ENCODE results near the gene SFTPA2.
"Not testable (repeated sequence)": the region's sequence is repeated elsewhere in the genome, so short reads cannot be mapped to it uniquely, and the experiment has no call there.

Gene SFTPA2

DNA sequence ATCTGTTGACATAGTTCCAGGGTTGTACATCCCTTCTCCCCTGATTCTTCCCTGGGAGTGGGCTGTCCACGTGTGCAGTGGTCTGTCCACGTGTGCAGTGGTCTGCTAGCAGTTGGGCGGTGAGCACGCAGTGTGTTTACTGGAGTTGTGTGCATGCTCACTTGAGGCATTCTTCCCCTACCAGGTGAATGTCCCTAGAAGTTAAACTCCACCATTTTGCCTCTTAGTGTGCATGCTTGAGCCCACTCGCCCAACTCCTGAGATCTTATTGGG is 26.4 kb downstream of the SFTPA2 start:
- H3K4me3 ChIP-seq (ENCODE audit: low read length); H3K27me3 ChIP-seq (replicated peaks; ENCODE audit: control insufficient read depth, insufficient read depth, low read length); H3K36me3 ChIP-seq (ENCODE audit: control insufficient read depth, insufficient read depth, low read length, severe bottlenecking); H3K4me1 ChIP-seq (ENCODE audit: control insufficient read depth, insufficient read depth, low read length); DNase-seq (ENCODE audit: low read depth); H3K9me3 ChIP-seq (ENCODE audit: control insufficient read depth, low read length); H3K9ac ChIP-seq (ENCODE audit: low read length): not testable (repeated sequence)

DNA sequence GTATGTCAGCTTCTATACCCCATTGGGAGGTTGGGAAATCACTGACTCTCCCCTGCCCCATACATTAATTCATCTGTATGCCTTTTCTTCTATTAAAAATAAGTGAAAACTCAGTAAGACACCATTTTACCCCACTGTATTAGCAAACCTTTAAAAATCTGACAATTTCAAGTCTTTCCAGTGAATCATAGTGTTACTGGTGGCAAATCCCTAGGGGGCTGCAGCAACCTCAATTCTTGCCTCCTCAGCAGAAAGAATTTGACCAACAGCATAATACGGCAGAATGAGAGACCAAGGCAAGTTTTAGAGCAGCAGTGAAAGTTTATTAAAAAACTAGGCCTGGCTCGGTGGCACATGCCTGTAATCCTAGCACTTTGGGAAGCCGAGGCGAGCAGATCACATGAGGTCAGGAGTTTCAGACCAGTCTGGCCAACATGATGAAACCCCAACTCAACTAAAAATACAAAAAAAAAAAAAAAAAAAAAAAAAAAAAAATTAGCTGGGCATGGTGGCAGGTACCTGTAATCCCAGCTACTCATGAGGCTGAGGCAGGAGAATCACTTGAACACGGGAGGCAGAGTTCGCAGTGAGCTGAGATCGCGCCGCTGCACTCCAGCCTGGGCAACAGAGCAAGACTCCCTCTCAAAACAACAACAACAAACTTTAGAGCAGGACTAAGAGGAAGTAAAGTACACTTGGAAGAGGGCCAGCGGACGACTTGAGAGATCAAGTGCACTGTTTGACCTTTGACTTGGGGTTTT is 26.9 kb downstream of the SFTPA2 start:
- not testable (repeated sequence) for H3K9me3 ChIP-seq (ENCODE audit: control insufficient read depth, low read length); H3K9ac ChIP-seq (ENCODE audit: low read length); H3K4me3 ChIP-seq (ENCODE audit: low read length); H3K4me1 ChIP-seq (ENCODE audit: control insufficient read depth, insufficient read depth, low read length); H3K36me3 ChIP-seq (ENCODE audit: control insufficient read depth, insufficient read depth, low read length, severe bottlenecking); H3K27me3 ChIP-seq (replicated peaks; ENCODE audit: control insufficient read depth, insufficient read depth, low read length)
- DNase-seq (ENCODE audit: low read depth) = peak; percentile 11

GRCh38 chr10:79528261-79528660 is 31.9 kb downstream of the SFTPA2 start:
- not testable (repeated sequence) for H3K27me3 ChIP-seq (replicated peaks; ENCODE audit: control insufficient read depth, insufficient read depth, low read length); H3K4me3 ChIP-seq (ENCODE audit: low read length); H3K9me3 ChIP-seq (ENCODE audit: control insufficient read depth, low read length); H3K36me3 ChIP-seq (ENCODE audit: control insufficient read depth, insufficient read depth, low read length, severe bottlenecking); DNase-seq (ENCODE audit: low read depth); H3K9ac ChIP-seq (ENCODE audit: low read length); H3K4me1 ChIP-seq (ENCODE audit: control insufficient read depth, insufficient read depth, low read length)

DNA sequence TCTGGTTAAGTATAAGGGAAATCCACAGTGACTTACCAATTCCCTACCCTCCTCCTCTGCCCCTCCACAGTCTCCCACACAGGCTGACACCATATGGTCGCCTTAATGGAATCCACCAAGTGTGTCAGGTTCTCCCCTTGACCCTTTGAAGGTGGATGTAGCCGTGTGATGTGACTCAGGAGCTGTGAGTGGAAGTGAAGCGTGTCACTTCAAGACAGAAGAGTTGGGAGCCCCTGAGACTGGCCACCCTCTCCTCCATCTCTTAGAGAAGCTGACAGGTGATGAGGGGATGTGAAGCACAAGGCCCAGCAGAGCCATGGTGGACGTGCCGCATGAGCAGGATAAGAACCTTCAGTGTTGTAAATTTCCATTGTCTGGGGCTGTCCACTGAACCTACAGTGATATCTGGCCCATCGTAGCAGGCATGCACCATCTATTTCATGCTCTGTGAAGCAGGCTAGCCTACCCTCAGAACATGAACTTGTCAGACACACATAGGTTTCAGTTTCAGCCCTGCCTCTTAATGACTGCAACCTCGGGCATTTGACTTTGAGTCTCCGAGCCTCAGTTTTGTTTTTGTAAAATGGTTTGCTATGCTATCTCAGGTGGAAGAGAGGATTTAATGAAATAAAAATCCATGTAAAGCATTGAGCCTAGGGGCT is 35.0 kb downstream of the SFTPA2 start:
- DNase-seq (ENCODE audit: low read depth); H3K27me3 ChIP-seq (replicated peaks; ENCODE audit: control insufficient read depth, insufficient read depth, low read length): not testable (repeated sequence)

DNA sequence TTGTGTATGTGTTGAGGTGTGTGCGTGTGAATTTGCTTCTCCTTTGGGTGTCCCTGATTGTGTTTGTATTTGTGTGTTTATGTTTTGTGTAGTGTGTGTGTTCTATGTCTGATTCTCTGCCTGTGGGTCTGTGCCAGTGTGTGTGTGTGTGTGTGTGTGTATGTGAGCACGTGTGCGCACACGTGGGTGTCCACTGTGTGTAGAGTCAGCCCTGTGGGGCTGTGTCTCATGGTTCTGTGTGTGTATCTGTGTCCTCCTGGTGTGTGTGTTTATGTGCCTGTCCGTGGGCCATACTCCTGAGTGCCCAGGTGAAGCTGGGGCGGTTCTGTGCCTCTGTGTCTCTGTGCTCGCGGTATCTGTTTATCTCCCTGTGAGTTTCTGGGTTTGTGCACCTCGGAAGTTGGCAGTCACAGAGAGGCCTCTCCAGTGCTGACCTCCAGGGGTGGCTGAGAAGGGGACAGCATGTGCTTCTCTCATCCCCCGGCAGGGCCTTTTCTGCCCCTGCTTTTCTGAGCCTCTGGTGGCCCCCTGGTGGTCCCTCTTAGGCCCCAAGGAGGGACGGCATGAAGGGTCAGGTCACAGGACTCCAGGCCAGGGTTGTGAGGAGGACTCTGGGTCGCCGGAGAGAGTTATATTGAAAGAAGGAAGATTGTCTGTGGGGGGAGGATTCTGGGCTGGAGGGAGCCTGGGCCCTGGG is 36.9 kb downstream of the SFTPA2 start:
- not testable (repeated sequence) for H3K36me3 ChIP-seq (ENCODE audit: control insufficient read depth, insufficient read depth, low read length, severe bottlenecking); H3K27me3 ChIP-seq (replicated peaks; ENCODE audit: control insufficient read depth, insufficient read depth, low read length); H3K4me1 ChIP-seq (ENCODE audit: control insufficient read depth, insufficient read depth, low read length); H3K9me3 ChIP-seq (ENCODE audit: control insufficient read depth, low read length); H3K9ac ChIP-seq (ENCODE audit: low read length); H3K4me3 ChIP-seq (ENCODE audit: low read length); DNase-seq (ENCODE audit: low read depth)

More for the DNA sequence above, 35.0 kb downstream of the SFTPA2 start:
- not testable (repeated sequence) for H3K36me3 ChIP-seq (ENCODE audit: control insufficient read depth, insufficient read depth, low read length, severe bottlenecking); H3K4me1 ChIP-seq (ENCODE audit: control insufficient read depth, insufficient read depth, low read length); H3K9ac ChIP-seq (ENCODE audit: low read length); H3K4me3 ChIP-seq (ENCODE audit: low read length); H3K9me3 ChIP-seq (ENCODE audit: control insufficient read depth, low read length)

- H3K4me3 ChIP-seq (ENCODE audit: low read length); H3K27me3 ChIP-seq (replicated peaks; ENCODE audit: control insufficient read depth, insufficient read depth, low read length); H3K9me3 ChIP-seq (ENCODE audit: control insufficient read depth, low read length); H3K4me1 ChIP-seq (ENCODE audit: control insufficient read depth, insufficient read depth, low read length); DNase-seq (ENCODE audit: low read depth); H3K9ac ChIP-seq (ENCODE audit: low read length); H3K36me3 ChIP-seq (ENCODE audit: control insufficient read depth, insufficient read depth, low read length, severe bottlenecking): not testable (repeated sequence)
These were observed 37.7 kb downstream of the SFTPA2 start for GRCh38 chr10:79522464-79522863.

GRCh38 chr10:79521751-79522150 is 38.5 kb downstream of the SFTPA2 start:
- H3K36me3 ChIP-seq (ENCODE audit: control insufficient read depth, insufficient read depth, low read length, severe bottlenecking); H3K27me3 ChIP-seq (replicated peaks; ENCODE audit: control insufficient read depth, insufficient read depth, low read length); DNase-seq (ENCODE audit: low read depth); H3K4me3 ChIP-seq (ENCODE audit: low read length); H3K9ac ChIP-seq (ENCODE audit: low read length); H3K4me1 ChIP-seq (ENCODE audit: control insufficient read depth, insufficient read depth, low read length); H3K9me3 ChIP-seq (ENCODE audit: control insufficient read depth, low read length): not testable (repeated sequence)

DNA sequence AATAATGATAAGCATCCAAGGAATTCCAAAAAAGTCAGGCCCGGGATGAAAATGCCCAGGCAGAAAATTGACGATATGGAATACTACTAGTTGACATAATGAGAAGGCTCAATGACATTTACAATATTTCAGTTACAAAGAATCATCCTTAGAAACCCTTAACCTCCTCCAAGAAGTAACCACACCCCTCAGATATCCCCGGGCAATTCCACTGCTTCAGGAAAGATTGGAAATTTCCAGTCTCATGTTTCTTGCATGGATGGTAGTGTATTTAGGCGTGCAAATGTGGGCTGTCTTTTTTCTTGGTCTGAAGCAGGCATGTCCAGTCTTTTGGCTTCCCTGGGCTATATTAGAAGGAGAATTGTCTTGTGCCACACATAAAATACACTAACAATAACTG is 42.6 kb downstream of the SFTPA2 start:
- H3K36me3 ChIP-seq (ENCODE audit: control insufficient read depth, insufficient read depth, low read length, severe bottlenecking); H3K27me3 ChIP-seq (replicated peaks; ENCODE audit: control insufficient read depth, insufficient read depth, low read length); H3K9ac ChIP-seq (ENCODE audit: low read length); H3K4me1 ChIP-seq (ENCODE audit: control insufficient read depth, insufficient read depth, low read length); H3K4me3 ChIP-seq (ENCODE audit: low read length); H3K9me3 ChIP-seq (ENCODE audit: control insufficient read depth, low read length); DNase-seq (ENCODE audit: low read depth): not testable (repeated sequence)

GRCh38 chr10:79516532-79517205 is 43.5 kb downstream of the SFTPA2 start:
- peak; percentile 29 for DNase-seq (ENCODE audit: low read depth)
- not testable (repeated sequence) for H3K4me1 ChIP-seq (ENCODE audit: control insufficient read depth, insufficient read depth, low read length); H3K36me3 ChIP-seq (ENCODE audit: control insufficient read depth, insufficient read depth, low read length, severe bottlenecking); H3K9me3 ChIP-seq (ENCODE audit: control insufficient read depth, low read length); H3K4me3 ChIP-seq (ENCODE audit: low read length); H3K9ac ChIP-seq (ENCODE audit: low read length); H3K27me3 ChIP-seq (replicated peaks; ENCODE audit: control insufficient read depth, insufficient read depth, low read length)

DNA sequence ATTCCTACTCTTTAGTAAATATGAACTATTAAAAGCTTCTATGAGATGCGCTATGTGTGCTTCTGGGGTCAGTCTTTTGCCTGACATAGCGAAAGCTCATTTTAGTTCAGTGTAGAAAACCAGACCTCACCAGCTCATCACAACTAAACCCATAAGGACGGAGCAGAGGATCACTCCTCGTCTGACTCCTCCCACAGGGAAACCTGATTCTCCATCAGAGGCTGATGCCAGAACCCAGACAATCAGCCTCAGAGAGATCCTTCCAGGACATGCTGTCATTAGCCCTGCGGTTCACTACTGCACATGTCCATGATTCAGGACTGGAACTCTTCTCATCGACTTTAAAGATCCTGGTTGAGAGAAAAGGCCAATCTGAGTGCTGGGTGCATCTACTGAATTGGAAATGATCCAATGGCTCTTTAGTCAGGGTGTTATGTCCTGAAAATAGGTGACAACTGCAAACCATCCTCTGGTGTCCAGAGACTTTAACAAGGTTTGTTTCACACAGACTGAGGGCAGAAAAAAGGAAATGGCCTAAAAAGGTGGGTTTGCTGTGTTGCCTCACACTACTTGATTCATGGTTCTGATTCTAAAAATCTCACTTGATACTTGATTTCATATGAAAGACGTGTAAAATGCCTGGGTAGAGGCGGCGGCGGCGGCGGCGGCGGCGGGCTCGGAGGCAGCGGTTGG is 48.2 kb downstream of the SFTPA2 start, which contains the start of gene EIF5AL1:
Gene EIF5AL1, plus strand, starts transcription at position 643 of the 693 bp plus-strand sequence. CDS start 117 bp downstream, outside the sequence.
- not testable (repeated sequence) for H3K36me3 ChIP-seq (ENCODE audit: control insufficient read depth, insufficient read depth, low read length, severe bottlenecking); DNase-seq (ENCODE audit: low read depth); H3K4me1 ChIP-seq (ENCODE audit: control insufficient read depth, insufficient read depth, low read length); H3K9ac ChIP-seq (ENCODE audit: low read length); H3K27me3 ChIP-seq (replicated peaks; ENCODE audit: control insufficient read depth, insufficient read depth, low read length); H3K4me3 ChIP-seq (ENCODE audit: low read length); H3K9me3 ChIP-seq (ENCODE audit: control insufficient read depth, low read length)

Data from adipocyte (in vitro differentiated cells).